Glomerular endothelial cell (primary cell): ENCODE results near the gene RNF146. TPM values are rescaled to one million over a fixed set of nuclear protein-coding genes. Genes with fewer than 3 reads are reported as not detected.

Experiments
- total RNA-seq: library from RNA; depleted of rRNA; stranded (reverse); fragments of >200 nt; gene quantifications from 2 replicates; pipeline ENCODE4 v1.2.3, GENCODE V29; 2015

Gene RNF146
- total RNA-seq, 1 donor from 2014 or later = 41.2 TPM

Other genes with a start within 250 kb of the RNF146 start
- gene RSPO3, start 148.2 kb upstream of the RNF146 start, total RNA-seq = 0.19 and 1.8 TPM in 2 replicates
- 32.2 and 54.0 TPM in 2 replicates for gene ECHDC1, start 76.7 kb downstream of the RNF146 start, total RNA-seq
- gene KIAA0408, start 192.5 kb downstream of the RNF146 start, total RNA-seq = 0.64 and 0.87 TPM in 2 replicates